HEK293T (cell line): ENCODE measurements around the gene FGR.

Experiments
- CTCF ChIA-PET: fragments of 350-600 bp; formaldehyde crosslinking; extraction: SDS; loops from one replicate; lab custom pipeline; 2021; ENCODE audit warnings: antibody characterized with exemption, inconsistent platforms; lab: Yijun Ruan, JAX
- POLR2A ChIA-PET: fragments of 350-600 bp; formaldehyde crosslinking; extraction: SDS; loops from one replicate; lab custom pipeline; 2020; ENCODE audit warnings: antibody characterized with exemption, inconsistent platforms; lab: Yijun Ruan, JAX
- DNase-seq: peaks from one replicate; pipeline ENCODE4 v3.0.0; 2012; ENCODE audit warnings: mixed read lengths; ENCODE audit errors: extremely low spot score
- ARNT ChIP-seq: fragments of 450-650 bp; IDR thresholded peaks from 2 replicates; pipeline ENCODE4 v1.6.1; 2017; ENCODE audit warnings: mild to moderate bottlenecking
- BHLHE40 ChIP-seq: fragments of 450-650 bp; IDR thresholded peaks from 2 replicates; pipeline ENCODE4 v1.6.1; 2016; ENCODE audit warnings: mild to moderate bottlenecking, moderate library complexity, borderline replicate concordance
- CTBP1 ChIP-seq: fragments of 450-650 bp; IDR thresholded peaks from 2 replicates; pipeline ENCODE4 v1.6.1; 2016; ENCODE audit warnings: borderline replicate concordance
- ELF4 ChIP-seq: fragments of 450-650 bp; IDR thresholded peaks from 2 replicates; pipeline ENCODE4 v1.6.1; 2017; ENCODE audit warnings: antibody characterized with exemption
- FOXA1 ChIP-seq: fragments of 450-650 bp; IDR thresholded peaks from 2 replicates; pipeline ENCODE4 v1.6.1; 2016; ENCODE audit warnings: mild to moderate bottlenecking
- FOXK2 ChIP-seq: fragments of 450-650 bp; IDR thresholded peaks from 2 replicates; pipeline ENCODE4 v1.6.1; 2016; ENCODE audit warnings: mild to moderate bottlenecking
- FOXM1 ChIP-seq: fragments of 450-650 bp; IDR thresholded peaks from 2 replicates; pipeline ENCODE4 v1.6.1; 2017; ENCODE audit warnings: mild to moderate bottlenecking, borderline replicate concordance
- HDGF ChIP-seq: fragments of 450-650 bp; IDR thresholded peaks from 2 replicates; pipeline ENCODE4 v1.6.1; 2017; ENCODE audit warnings: antibody characterized with exemption, borderline replicate concordance
- L3MBTL2 ChIP-seq: fragments of 450-650 bp; conservative IDR thresholded peaks from 2 replicates; pipeline ENCODE4 v1.6.1; 2016; ENCODE audit warnings: mild to moderate bottlenecking
- LEF1 ChIP-seq: fragments of 450-650 bp; IDR thresholded peaks from 2 replicates; pipeline ENCODE4 v1.6.1; 2017; ENCODE audit warnings: mild to moderate bottlenecking, borderline replicate concordance
- NFRKB ChIP-seq: fragments of 450-650 bp; IDR thresholded peaks from 2 replicates; pipeline ENCODE4 v1.6.1; 2016; ENCODE audit warnings: mild to moderate bottlenecking, moderate library complexity
- SP1 ChIP-seq: fragments of 450-650 bp; IDR thresholded peaks from 2 replicates; pipeline ENCODE4 v1.6.1; 2017
- SUZ12 ChIP-seq: fragments of 450-650 bp; IDR thresholded peaks from 2 replicates; pipeline ENCODE4 v1.6.1; 2016; ENCODE audit warnings: mild to moderate bottlenecking
- TARDBP ChIP-seq: fragments of 450-650 bp; IDR thresholded peaks from 2 replicates; pipeline ENCODE4 v1.6.1; 2016
- ZNF384 ChIP-seq: fragments of 450-650 bp; IDR thresholded peaks from 2 replicates; pipeline ENCODE4 v1.6.1; 2016
- TF ChIP-seq, protein P1 (sequence below): fragments of 450-650 bp; IDR thresholded peaks from 2 replicates; pipeline ENCODE4 v1.6.1; 2016

Gene FGR

GRCh38 chr1:27648602-27649305 is 13.8 kb upstream of the FGR start:
- ChIA-PET POLR2A (interaction anchor here (2.6 kb wide), 1 partner anchor 24 kb away, joined by 8 read pairs; the partner anchor contains the start of gene IFI6), CTCF (no interaction called here)
- TF ChIP-seq FOXA1, result no peak
- TF ChIP-seq ZNF384, result no peak
- no peak for TF ChIP-seq TARDBP
- TF ChIP-seq CTBP1, result no peak
- TF ChIP-seq SP1, result no peak
- TF ChIP-seq, protein P1, sequence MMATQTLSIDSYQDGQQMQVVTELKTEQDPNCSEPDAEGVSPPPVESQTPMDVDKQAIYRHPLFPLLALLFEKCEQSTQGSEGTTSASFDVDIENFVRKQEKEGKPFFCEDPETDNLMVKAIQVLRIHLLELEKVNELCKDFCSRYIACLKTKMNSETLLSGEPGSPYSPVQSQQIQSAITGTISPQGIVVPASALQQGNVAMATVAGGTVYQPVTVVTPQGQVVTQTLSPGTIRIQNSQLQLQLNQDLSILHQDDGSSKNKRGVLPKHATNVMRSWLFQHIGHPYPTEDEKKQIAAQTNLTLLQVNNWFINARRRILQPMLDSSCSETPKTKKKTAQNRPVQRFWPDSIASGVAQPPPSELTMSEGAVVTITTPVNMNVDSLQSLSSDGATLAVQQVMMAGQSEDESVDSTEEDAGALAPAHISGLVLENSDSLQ, result no peak
- TF ChIP-seq FOXM1, result no peak
- TF ChIP-seq L3MBTL2, result no peak
- no peak for TF ChIP-seq LEF1
- no peak for TF ChIP-seq NFRKB
- no peak for TF ChIP-seq HDGF
- DNase-seq, result no peak

GRCh38 chr1:27647328-27647727 is 12.3 kb upstream of the FGR start:
- DNase-seq, result no peak
- ChIA-PET POLR2A (no interaction called here), CTCF (no interaction called here)
- TF ChIP-seq CTBP1 (no peak), SUZ12 (no peak), ELF4 (no peak), ZNF384 (no peak), BHLHE40 (no peak), HDGF (no peak), LEF1 (no peak), FOXK2 (no peak), FOXM1 (no peak), FOXA1 (no peak), NFRKB (no peak), TARDBP (no peak)
- TF ChIP-seq, protein P1, result no peak

- ChIA-PET POLR2A (no interaction called here), CTCF (no interaction called here)
- no peak for TF ChIP-seq TARDBP
- TF ChIP-seq FOXK2, result no peak
- TF ChIP-seq FOXA1, result no peak
- TF ChIP-seq ARNT, result no peak
- TF ChIP-seq SP1, result no peak
- TF ChIP-seq, protein P1, result no peak
- no peak for TF ChIP-seq L3MBTL2
- TF ChIP-seq FOXM1, result no peak
- TF ChIP-seq ZNF384, result no peak
- TF ChIP-seq NFRKB, result no peak
- TF ChIP-seq BHLHE40, result no peak
- TF ChIP-seq CTBP1, result no peak
- TF ChIP-seq HDGF, result no peak
- no peak for TF ChIP-seq SUZ12
- TF ChIP-seq LEF1, result no peak
- TF ChIP-seq ELF4, result no peak
- no peak for DNase-seq
Measured at GRCh38 chr1:27646676-27647075, 11.7 kb upstream of the FGR start.

DNA sequence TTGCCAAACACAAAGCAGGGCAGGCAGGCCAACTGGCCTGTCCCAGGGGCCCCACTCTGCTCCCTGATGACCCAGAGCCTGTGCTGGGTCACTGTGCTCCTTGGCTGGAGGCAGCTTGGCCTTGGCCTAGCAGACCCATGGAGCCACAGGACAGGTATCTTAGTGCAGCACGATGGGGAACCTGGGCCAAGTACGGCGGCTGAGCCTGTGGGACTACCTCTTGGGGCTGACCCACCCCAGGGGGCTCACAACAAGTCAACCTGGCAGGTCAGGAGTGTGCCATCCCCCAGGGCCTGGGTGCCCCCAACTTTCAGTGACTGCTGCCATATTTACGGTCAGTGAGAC is 10.1 kb upstream of the FGR start:
- no peak for DNase-seq
- no peak for TF ChIP-seq FOXK2
- TF ChIP-seq LEF1, result no peak
- no peak for TF ChIP-seq SUZ12
- TF ChIP-seq HDGF, result no peak
- TF ChIP-seq TARDBP, result no peak
- TF ChIP-seq ELF4, result no peak
- TF ChIP-seq ARNT, result no peak
- TF ChIP-seq BHLHE40, result no peak
- no peak for TF ChIP-seq SP1
- TF ChIP-seq CTBP1, result no peak
- no peak for TF ChIP-seq FOXM1
- no peak for TF ChIP-seq FOXA1
- TF ChIP-seq ZNF384, result no peak
- no peak for TF ChIP-seq NFRKB
- no peak for TF ChIP-seq L3MBTL2
- TF ChIP-seq, protein P1, result no peak
- ChIA-PET CTCF (no interaction called here), POLR2A (no interaction called here)

- TF ChIP-seq NFRKB, result no peak
- TF ChIP-seq FOXA1, result no peak
- TF ChIP-seq, protein P1, result no peak
- TF ChIP-seq TARDBP, result no peak
- no peak for TF ChIP-seq CTBP1
- TF ChIP-seq BHLHE40, result no peak
- no peak for TF ChIP-seq FOXK2
- no peak for TF ChIP-seq ELF4
- no peak for TF ChIP-seq SUZ12
- no peak for TF ChIP-seq LEF1
- TF ChIP-seq FOXM1, result no peak
- TF ChIP-seq ARNT, result no peak
- no peak for TF ChIP-seq SP1
- no peak for TF ChIP-seq HDGF
- no peak for TF ChIP-seq L3MBTL2
- no peak for DNase-seq
- ChIA-PET CTCF (no interaction called here), POLR2A (no interaction called here)
Measured at GRCh38 chr1:27644369-27645070, 9.5 kb upstream of the FGR start.
